Measurements from ENCODE around the gene SLC33A1. TPM values are rescaled to one million over a fixed set of nuclear protein-coding genes. Genes with fewer than 3 reads are reported as not detected.
"Not testable (repeated sequence)": the region's sequence is repeated elsewhere in the genome, so short reads cannot be mapped to it uniquely, and the experiment has no call there.

Gene SLC33A1
- total RNA-seq, 1 donor, result 36.9 TPM

- TF ChIP-seq, protein P1, sequence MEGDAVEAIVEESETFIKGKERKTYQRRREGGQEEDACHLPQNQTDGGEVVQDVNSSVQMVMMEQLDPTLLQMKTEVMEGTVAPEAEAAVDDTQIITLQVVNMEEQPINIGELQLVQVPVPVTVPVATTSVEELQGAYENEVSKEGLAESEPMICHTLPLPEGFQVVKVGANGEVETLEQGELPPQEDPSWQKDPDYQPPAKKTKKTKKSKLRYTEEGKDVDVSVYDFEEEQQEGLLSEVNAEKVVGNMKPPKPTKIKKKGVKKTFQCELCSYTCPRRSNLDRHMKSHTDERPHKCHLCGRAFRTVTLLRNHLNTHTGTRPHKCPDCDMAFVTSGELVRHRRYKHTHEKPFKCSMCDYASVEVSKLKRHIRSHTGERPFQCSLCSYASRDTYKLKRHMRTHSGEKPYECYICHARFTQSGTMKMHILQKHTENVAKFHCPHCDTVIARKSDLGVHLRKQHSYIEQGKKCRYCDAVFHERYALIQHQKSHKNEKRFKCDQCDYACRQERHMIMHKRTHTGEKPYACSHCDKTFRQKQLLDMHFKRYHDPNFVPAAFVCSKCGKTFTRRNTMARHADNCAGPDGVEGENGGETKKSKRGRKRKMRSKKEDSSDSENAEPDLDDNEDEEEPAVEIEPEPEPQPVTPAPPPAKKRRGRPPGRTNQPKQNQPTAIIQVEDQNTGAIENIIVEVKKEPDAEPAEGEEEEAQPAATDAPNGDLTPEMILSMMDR (IDR thresholded peaks at IDR 0.05; ENCODE audit: extremely low read depth, low read depth, low read length), result no peak
- H3K4me1 ChIP-seq (ENCODE audit: insufficient read depth, low read length), result no peaks in the 10 kb centered on the region
- no peak for DNase-seq (ENCODE audit: insufficient read length, low spot score, missing footprints)
- H3K27ac ChIP-seq (ENCODE audit: low read depth, low read length), result no peak overlapping the region
- no peaks in the 10 kb centered on the region for H3K79me2 ChIP-seq (ENCODE audit: insufficient read depth, low read length)
- no peaks in the 10 kb centered on the region for H3K9me3 ChIP-seq (ENCODE audit: low read depth, low read length)
- no peaks in the 10 kb centered on the region for H3K36me3 ChIP-seq (ENCODE audit: insufficient read depth, low read length)
- H3K27me3 ChIP-seq (ENCODE audit: insufficient read depth, low read length), result no peaks in the 10 kb centered on the region
- no peaks in the 10 kb centered on the region for H4K20me1 ChIP-seq (ENCODE audit: insufficient read depth, low read length)
- peak overlapping the region; percentile 1 for H2AFZ ChIP-seq (ENCODE audit: low read length)
- H3K4me3 ChIP-seq (ENCODE audit: insufficient read depth, low read length), result no peak overlapping the region
- H3K4me2 ChIP-seq (ENCODE audit: insufficient read depth, low read length), result no peak overlapping the region
These were observed 7.4 kb upstream of the SLC33A1 start for GRCh38 chr3:155861476-155862183.

GRCh38 chr3:155860424-155860823 lies 6.2 kb upstream of the SLC33A1 start:
- not testable (repeated sequence) for H4K20me1 ChIP-seq (ENCODE audit: insufficient read depth, low read length); H3K27ac ChIP-seq (ENCODE audit: low read depth, low read length); H3K4me3 ChIP-seq (ENCODE audit: insufficient read depth, low read length); H3K4me2 ChIP-seq (ENCODE audit: insufficient read depth, low read length); H3K27me3 ChIP-seq (ENCODE audit: insufficient read depth, low read length); H3K79me2 ChIP-seq (ENCODE audit: insufficient read depth, low read length); H3K4me1 ChIP-seq (ENCODE audit: insufficient read depth, low read length); DNase-seq (ENCODE audit: insufficient read length, low spot score, missing footprints); H2AFZ ChIP-seq (ENCODE audit: low read length); H3K36me3 ChIP-seq (ENCODE audit: insufficient read depth, low read length); H3K9me3 ChIP-seq (ENCODE audit: low read depth, low read length)

GRCh38 chr3:155859859-155860258 lies 5.6 kb upstream of the SLC33A1 start:
- Histone ChIP-seq H3K4me1 (ENCODE audit: insufficient read depth, low read length) (no peaks in the 10 kb centered on the region), H4K20me1 (ENCODE audit: insufficient read depth, low read length) (no peaks in the 10 kb centered on the region), H3K36me3 (ENCODE audit: insufficient read depth, low read length) (no peaks in the 10 kb centered on the region), H3K27ac (ENCODE audit: low read depth, low read length) (no peak overlapping the region), H3K79me2 (ENCODE audit: insufficient read depth, low read length) (no peaks in the 10 kb centered on the region), H2AFZ (ENCODE audit: low read length) (peak overlapping the region; percentile 94), H3K27me3 (ENCODE audit: insufficient read depth, low read length) (no peaks in the 10 kb centered on the region), H3K4me2 (ENCODE audit: insufficient read depth, low read length) (peak overlapping the region; percentile 87), H3K9me3 (ENCODE audit: low read depth, low read length) (no peaks in the 10 kb centered on the region), H3K4me3 (ENCODE audit: insufficient read depth, low read length) (peak overlapping the region; percentile 60)
- TF ChIP-seq, protein P1 (IDR thresholded peaks at IDR 0.05; ENCODE audit: extremely low read depth, low read depth, low read length), result peak; percentile 52
- DNase-seq (ENCODE audit: insufficient read length, low spot score, missing footprints), result peak; percentile 68

- Histone ChIP-seq H3K27me3 (ENCODE audit: insufficient read depth, low read length) (no peaks in the 10 kb centered on the region), H3K9me3 (ENCODE audit: low read depth, low read length) (no peaks in the 10 kb centered on the region), H3K4me1 (ENCODE audit: insufficient read depth, low read length) (peaks cover 18% of the 10 kb centered on the region), H4K20me1 (ENCODE audit: insufficient read depth, low read length) (peaks cover 17% of the 10 kb centered on the region), H3K27ac (ENCODE audit: low read depth, low read length) (peak overlapping the region; percentile 85), H3K4me3 (ENCODE audit: insufficient read depth, low read length) (peak overlapping the region; percentile 94), H3K79me2 (ENCODE audit: insufficient read depth, low read length) (peaks cover 53% of the 10 kb centered on the region), H3K4me2 (ENCODE audit: insufficient read depth, low read length) (peak overlapping the region; percentile 98), H2AFZ (ENCODE audit: low read length) (peak overlapping the region; percentile 93), H3K36me3 (ENCODE audit: insufficient read depth, low read length) (no peaks in the 10 kb centered on the region)
- no peak for DNase-seq (ENCODE audit: insufficient read length, low spot score, missing footprints)
- TF ChIP-seq, protein P1 (IDR thresholded peaks at IDR 0.05; ENCODE audit: extremely low read depth, low read depth, low read length), result no peak
These were observed 750 bp downstream of the SLC33A1 start for GRCh38 chr3:155853214-155854140.

All from osteoblast (primary cell).